Body of pancreas (tissue), 4 donors: ENCODE results near the gene CCDC80. TPM values are rescaled to one million over a fixed set of nuclear protein-coding genes. Genes with fewer than 3 reads are reported as not detected.

Experiments used
- ATAC-seq: fragments of 150-250 bp; one replicate; pipeline ENCODE4 v1.9.1; 2016
- DNase-seq, 4 donors: peaks; one replicate each; pipeline ENCODE4 v3.0.0-alpha.2; 2019
- H3K27ac ChIP-seq, 4 donors: fragments of 200-600 bp; sonication (generic); 1 replicate in 3 of 4; 2 replicates in 1 of 4; pipeline versions ENCODE4 v1.5.1 to v1.6.1; 2016 to 2019; ENCODE audit warnings: mild to moderate bottlenecking in 1 of 4, mixed read lengths in 1 of 4, moderate library complexity in 1 of 4
- H3K27me3 ChIP-seq, 2 donors: fragments of 200-600 bp; sonication (generic); one replicate each; pipeline ENCODE4 v1.6.0; 2016; ENCODE audit warnings: mild to moderate bottlenecking in 1 of 2
- H3K36me3 ChIP-seq, 2 donors: fragments of 200-600 bp; sonication (generic); replicated peaks in 1 of 2; 2 replicates each; pipeline ENCODE4 v1.5.1; 2016; ENCODE audit warnings: low read depth in 2 of 2; ENCODE audit not compliant: insufficient read depth in 1 of 2
- H3K4me1 ChIP-seq: fragments of 200-600 bp; sonication (generic); one replicate; pipeline ENCODE4 v1.6.0; 2016
- H3K4me3 ChIP-seq, 2 donors: fragments of 200-600 bp; sonication (generic); 1 replicate in 1 of 2; 2 replicates in 1 of 2; pipeline ENCODE4 v1.5.1; 2016 to 2019
- H3K9me3 ChIP-seq, 3 donors: fragments of 200-600 bp; sonication (generic); 1 replicate in 2 of 3; 2 replicates in 1 of 3; pipeline ENCODE4 v1.5.1; 2016
- CTCF ChIP-seq, 7 experiments: fragments of 450-650 bp in 4 of 7; fragments of 200-600 bp in 3 of 7; sonication (generic) in 3 of 7; IDR thresholded peaks; one replicate each; pipeline ENCODE4 v1.5.1; 2016 to 2019; ENCODE audit warnings: antibody characterized with exemption in 7 of 7
- POLR2A ChIP-seq, 3 donors: fragments of 450-650 bp; IDR thresholded peaks; one replicate each; pipeline ENCODE4 v1.6.1; 2016; ENCODE audit warnings: antibody characterized with exemption in 3 of 3, mild to moderate bottlenecking in 2 of 3
- WGBS, 2 donors: methylation state at CpG; one replicate each; pipeline ENCODE4 v1.1.5; 2017; 5-methylcytosine and 5-hydroxymethylcytosine counted together
- intact Hi-C: fragments of 100-400 bp; cut with DNase I; formaldehyde crosslinking; loops from one replicate; pipeline ENCODE4 v1.15.1; 2023
- total RNA-seq, 2 donors: library from RNA; depleted of rRNA; stranded (reverse); fragments of >200 nt; gene quantifications; one replicate each; pipeline ENCODE4 v1.1.0, GENCODE V29; 2016

CCDC80 gene
- total RNA-seq, 2 donors from 2014 or later: 17.4 to 25.1 TPM

DNA sequence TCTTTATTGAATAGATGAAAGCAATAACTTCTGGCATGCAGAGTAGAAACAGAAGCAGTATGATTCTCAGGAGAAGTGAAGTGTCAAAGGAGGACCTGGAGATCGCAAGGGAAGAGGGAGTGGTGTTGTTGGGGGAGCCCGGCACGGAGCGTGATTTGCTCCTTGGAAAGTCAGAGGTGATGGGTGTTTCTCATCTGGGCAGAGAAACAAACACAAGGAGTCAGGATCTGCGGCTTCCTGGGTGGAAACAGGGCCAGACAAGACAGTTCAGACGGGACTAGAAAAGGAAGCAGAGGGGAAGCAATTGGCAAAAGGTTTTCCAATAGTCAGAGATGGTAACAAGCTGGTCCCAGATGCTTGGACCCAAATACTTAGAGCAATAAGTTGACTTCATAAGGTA, 34.4 kb upstream of the CCDC80 start:
- H3K9me3 ChIP-seq: no peaks in the 10 kb centered on the region
- no peak overlapping the region for H3K4me3 ChIP-seq
- TF ChIP-seq POLR2A (IDR thresholded peaks at IDR 0.05) (no peak), CTCF (IDR thresholded peaks at IDR 0.05) (no peak)
- no peak overlapping the region for H3K27ac ChIP-seq
- no peaks in the 10 kb centered on the region for H3K36me3 ChIP-seq
- H3K27me3 ChIP-seq: no peaks in the 10 kb centered on the region
- 49 to 55% methylated on average over 6 of the region's 6 CpGs for WGBS, 2 donors
- ATAC-seq (no peak), DNase-seq (no peak)
- intact Hi-C loops: no loop called here
- H3K4me1 ChIP-seq: no peaks in the 10 kb centered on the region

DNA sequence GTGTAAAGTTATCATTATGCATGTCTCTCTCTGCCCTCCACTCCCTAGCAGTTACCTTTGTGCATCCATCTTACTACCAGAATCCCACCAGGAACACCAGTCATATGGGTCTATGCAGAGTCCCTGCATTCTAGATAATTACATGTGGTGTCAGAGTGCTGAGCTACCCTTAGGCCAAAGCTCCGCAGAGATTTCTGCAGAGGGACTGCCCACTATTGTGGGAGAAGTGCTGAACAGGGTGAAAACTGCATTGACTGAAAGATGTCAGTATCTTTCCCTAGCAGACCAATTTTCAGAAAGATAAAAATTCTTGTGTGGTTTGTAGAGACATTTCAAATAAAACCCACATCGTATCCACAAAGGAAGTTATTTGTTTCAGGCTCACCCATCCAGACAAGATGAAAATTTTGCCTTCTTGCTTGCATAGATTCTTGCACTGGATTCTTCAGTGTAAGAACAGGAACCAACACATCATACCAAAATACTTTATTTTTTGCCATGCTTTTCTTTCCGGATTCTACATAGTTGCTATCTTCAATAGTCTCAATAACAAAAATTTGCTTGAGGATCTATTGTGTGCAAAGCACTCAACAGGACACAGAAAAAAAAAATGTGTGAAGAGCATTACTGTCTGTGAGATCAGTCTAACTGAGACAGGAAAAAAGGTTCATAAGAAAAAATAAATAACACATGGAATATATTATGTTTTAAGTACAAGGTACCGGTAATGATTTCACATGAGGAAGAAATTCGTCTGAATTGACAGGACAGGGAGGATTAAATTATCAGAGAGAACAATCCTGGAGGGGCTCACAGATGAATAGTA, 32.0 kb upstream of the CCDC80 start:
- 60 to 69% methylated on average over 5 of the region's 5 CpGs for WGBS, 2 donors
- TF ChIP-seq POLR2A (IDR thresholded peaks at IDR 0.05) (no peak), CTCF (IDR thresholded peaks at IDR 0.05) (no peak)
- Histone ChIP-seq H3K4me3 (no peak overlapping the region), H3K4me1 (no peaks in the 10 kb centered on the region), H3K36me3 (no peaks in the 10 kb centered on the region), H3K27me3 (no peaks in the 10 kb centered on the region), H3K9me3 (no peaks in the 10 kb centered on the region), H3K27ac (no peak overlapping the region)
- DNase-seq (no peak), ATAC-seq (no peak)
- intact Hi-C loops: no loop called here

DNA sequence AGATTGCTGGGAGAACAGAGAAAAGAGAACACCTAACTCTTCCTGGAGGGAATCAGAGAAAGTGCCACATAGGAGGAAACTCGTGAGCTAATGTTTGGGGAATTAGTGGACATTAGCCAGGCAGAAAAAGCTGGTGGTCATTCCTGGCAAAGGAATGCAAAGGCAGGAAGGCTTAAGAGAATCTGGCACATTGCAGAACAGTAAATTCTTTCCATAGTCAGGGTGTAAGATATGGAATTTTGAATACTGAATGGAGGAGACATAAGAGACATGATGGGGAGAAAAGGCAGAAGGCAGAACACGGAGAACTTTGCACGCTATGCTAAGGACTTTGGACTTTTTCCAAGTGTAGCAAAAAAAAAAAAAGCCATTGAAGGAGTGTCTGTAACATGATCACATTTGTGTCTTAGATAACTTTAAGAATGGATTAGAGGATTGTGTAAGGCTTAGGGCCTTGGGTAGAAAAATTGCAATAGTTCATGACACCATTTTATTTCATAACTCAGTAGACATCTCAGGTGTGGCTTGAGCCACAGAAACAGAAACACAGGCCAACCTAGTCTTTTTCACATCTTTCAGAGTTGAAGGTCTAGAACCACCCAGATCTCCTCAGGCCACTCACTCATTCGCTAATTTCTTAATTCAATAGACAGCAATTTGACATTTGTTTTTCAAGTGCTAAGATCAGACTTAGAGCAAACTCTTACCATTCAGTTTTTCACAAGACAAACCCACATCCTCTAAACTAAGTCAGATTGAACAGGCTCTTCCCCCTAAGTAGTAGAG, 31.2 kb upstream of the CCDC80 start:
- intact Hi-C loops: no loop called here
- Histone ChIP-seq H3K36me3 (no peaks in the 10 kb centered on the region), H3K4me1 (no peaks in the 10 kb centered on the region), H3K27me3 (no peaks in the 10 kb centered on the region), H3K4me3 (no peak overlapping the region), H3K27ac (no peak overlapping the region), H3K9me3 (no peaks in the 10 kb centered on the region)
- TF ChIP-seq POLR2A (IDR thresholded peaks at IDR 0.05) (no peak), CTCF (IDR thresholded peaks at IDR 0.05) (no peak)
- no peak for DNase-seq
- no peak for ATAC-seq
- WGBS, 2 donors: 41 to 48% methylated on average over 4 of the region's 4 CpGs

DNA sequence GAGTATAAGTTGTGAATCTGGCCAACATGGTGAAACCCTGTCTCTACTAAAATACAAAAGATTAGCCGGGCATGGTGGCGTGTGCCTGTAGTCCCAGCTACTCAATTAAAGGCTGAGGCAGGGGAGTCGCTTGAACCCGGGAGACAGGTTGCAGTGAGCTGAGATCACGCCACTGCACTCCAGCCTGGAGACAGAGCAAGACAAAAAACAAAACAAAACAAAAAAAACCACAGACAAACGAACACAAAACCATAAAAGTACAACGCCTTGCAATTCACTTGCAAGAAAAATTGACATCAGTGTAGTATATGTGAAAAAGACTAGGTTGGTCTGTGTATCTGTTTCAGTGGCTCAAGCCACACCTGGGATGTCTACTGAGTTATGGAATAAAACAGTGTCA, 29.9 kb upstream of the CCDC80 start:
- H3K4me1 ChIP-seq: no peaks in the 10 kb centered on the region
- ATAC-seq (no peak), DNase-seq (no peak)
- H3K27me3 ChIP-seq: no peaks in the 10 kb centered on the region
- H3K36me3 ChIP-seq: no peaks in the 10 kb centered on the region
- WGBS, 2 donors: 82 to 85% methylated on average over 7 of the region's 7 CpGs
- intact Hi-C loops: no loop called here
- no peak overlapping the region for H3K27ac ChIP-seq
- no peaks in the 10 kb centered on the region for H3K9me3 ChIP-seq
- TF ChIP-seq CTCF (IDR thresholded peaks at IDR 0.05): no peak
- TF ChIP-seq POLR2A (IDR thresholded peaks at IDR 0.05): no peak
- H3K4me3 ChIP-seq: no peak overlapping the region
